NCI-H524 treated with DMSO at 0.1 percent for 48 hours (cell line): ENCODE data around the gene TMED10.

Source experiments
- DNase-seq: peaks from one replicate; lab custom pipeline; 2025; lab: John Stamatoyannopoulos, UW

TMED10 gene

GRCh38 chr14:75176142-75176820, at the start of gene TMED10:
Gene TMED10 (minus strand): TSS chr14:75176612. CDS start chr14:75176579, 33 bp downstream.
- peak; percentile 96 for DNase-seq

- no peak for DNase-seq
Measured at GRCh38 chr14:75224561-75224960, 48.1 kb upstream of the TMED10 start.

- no peak for DNase-seq
Measured at GRCh38 chr14:75223664-75224154, 47.3 kb upstream of the TMED10 start.

GRCh38 chr14:75222208-75222701, 45.8 kb upstream of the TMED10 start:
- DNase-seq: no peak

GRCh38 chr14:75221797-75222196, 45.4 kb upstream of the TMED10 start:
- DNase-seq: no peak

GRCh38 chr14:75220156-75220555, 43.7 kb upstream of the TMED10 start:
- no peak for DNase-seq

GRCh38 chr14:75217508-75218206, 41.2 kb upstream of the TMED10 start:
- no peak for DNase-seq

- no peak for DNase-seq
Measured at GRCh38 chr14:75216427-75217006, 40.1 kb upstream of the TMED10 start.

- no peak for DNase-seq
Measured at GRCh38 chr14:75215520-75215919, 39.1 kb upstream of the TMED10 start.

- DNase-seq: no peak
Measured at GRCh38 chr14:75214558-75214957, 38.1 kb upstream of the TMED10 start.

- DNase-seq: no peak
Measured at GRCh38 chr14:75213172-75213571, 36.8 kb upstream of the TMED10 start.

- DNase-seq: no peak
Measured at GRCh38 chr14:75208843-75209242, 32.4 kb upstream of the TMED10 start.

- no peak for DNase-seq
Measured at GRCh38 chr14:75206190-75206589, 29.8 kb upstream of the TMED10 start.

- no peak for DNase-seq
Measured at GRCh38 chr14:75205591-75205990, 29.2 kb upstream of the TMED10 start.

GRCh38 chr14:75204116-75204515, 27.7 kb upstream of the TMED10 start:
- DNase-seq: no peak

GRCh38 chr14:75202657-75203056, 26.2 kb upstream of the TMED10 start:
- DNase-seq: no peak

GRCh38 chr14:75201087-75201486, 24.7 kb upstream of the TMED10 start:
- DNase-seq: no peak

- DNase-seq: no peak
Measured at GRCh38 chr14:75200451-75200850, 24.0 kb upstream of the TMED10 start.

- DNase-seq: no peak
Measured at GRCh38 chr14:75198291-75198933, 22.0 kb upstream of the TMED10 start.

GRCh38 chr14:75197338-75197737, 20.9 kb upstream of the TMED10 start:
- DNase-seq: no peak

- DNase-seq: no peak
Measured at GRCh38 chr14:75196468-75196867, 20.1 kb upstream of the TMED10 start.

GRCh38 chr14:75196064-75196463, 19.7 kb upstream of the TMED10 start:
- DNase-seq: no peak
